ENCODE measurements around the gene SLC16A10. TPM values are rescaled to one million over a fixed set of nuclear protein-coding genes. Genes with fewer than 3 reads are reported as not detected.
A peak's percentile ranks its signal among the peaks of the same experiment; 100 is the strongest.

SLC16A10 gene
- total RNA-seq, 2 experiments from 2014 or later = 6.2 to 7.0 TPM

DNA sequence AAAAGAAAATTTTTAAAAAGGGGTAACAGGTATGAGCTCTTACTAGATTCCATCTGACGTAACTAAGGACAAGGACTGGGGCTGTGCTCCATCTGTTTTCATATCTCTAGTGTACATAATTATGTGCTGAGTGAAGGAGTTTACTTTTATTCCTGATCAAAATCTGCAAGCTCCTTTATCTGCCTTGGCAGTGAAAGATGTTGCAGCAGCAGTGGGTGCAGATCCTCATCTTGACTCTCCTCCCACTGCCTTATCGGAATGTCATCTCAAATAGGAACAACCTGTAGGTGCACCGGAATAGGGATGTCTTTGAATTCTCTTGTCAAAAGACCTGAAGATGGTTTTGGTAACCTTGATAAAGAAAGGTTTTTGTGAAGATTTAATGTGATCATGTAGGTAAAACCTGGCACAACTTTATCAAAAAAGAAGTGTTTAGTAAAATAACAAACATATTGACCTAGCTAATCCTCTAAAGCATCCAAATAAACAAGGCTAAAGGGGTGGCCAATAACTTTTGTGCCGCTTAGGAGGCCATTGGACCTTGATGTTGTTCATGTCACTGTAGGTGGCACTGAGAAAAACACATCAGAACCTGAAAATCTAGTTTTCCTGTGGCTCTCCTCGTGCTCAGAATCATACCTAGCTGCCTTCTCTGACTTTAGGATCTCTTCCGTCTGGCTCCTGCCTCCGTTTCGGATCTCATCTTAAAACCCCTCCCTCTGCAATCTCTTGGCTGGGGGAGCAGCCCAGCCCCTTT lies 19.0 kb upstream of the SLC16A10 start:
- peaks cover 4% of the 10 kb centered on the region for H3K27me3 Mint-ChIP-seq
- intact Hi-C loops (cut with DNase I, micrococcal nuclease) = no loop called here
- ATAC-seq = no peak
- peaks cover 4% of the 10 kb centered on the region for H3K9me3 Mint-ChIP-seq (ENCODE audit: low read depth)
- ChIA-PET POLR2A (no interaction called here), CTCF (interaction anchor here (1.2 kb wide), 1 partner anchor 159 kb away, joined by 5 read pairs; no protein-coding TSS in a partner anchor)
- no peak overlapping the region for H3K27ac Mint-ChIP-seq
- no peaks in the 10 kb centered on the region for H3K4me1 Mint-ChIP-seq
- no peaks in the 10 kb centered on the region for H3K36me3 Mint-ChIP-seq (ENCODE audit: low read depth)
- no peak overlapping the region for H3K4me3 Mint-ChIP-seq
- no peak for DNase-seq

DNA sequence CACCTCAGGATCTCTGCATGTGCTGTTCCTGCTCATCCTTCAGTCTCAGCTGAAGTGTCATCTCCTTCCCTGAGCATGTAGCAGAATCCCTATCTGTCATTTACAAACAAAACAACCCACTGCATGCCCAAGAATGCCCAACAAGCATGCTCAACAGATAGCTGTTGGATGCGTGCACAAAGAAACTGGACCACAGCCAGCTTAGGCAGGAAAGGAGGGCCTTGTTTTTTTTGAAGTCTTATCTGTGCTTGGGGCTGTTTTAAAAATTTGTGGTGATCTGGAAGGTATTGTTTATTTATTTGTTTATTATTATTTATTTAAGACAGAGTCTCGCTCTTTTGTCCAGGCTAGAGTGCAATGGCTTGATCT lies 18.5 kb upstream of the SLC16A10 start:
- no peak for DNase-seq
- H3K27me3 Mint-ChIP-seq = peaks cover 4% of the 10 kb centered on the region
- H3K9me3 Mint-ChIP-seq (ENCODE audit: low read depth) = no peaks in the 10 kb centered on the region
- ChIA-PET POLR2A (no interaction called here), CTCF (interaction anchor here (1.2 kb wide), 1 partner anchor 158 kb away, joined by 5 read pairs; no protein-coding TSS in a partner anchor)
- no peak overlapping the region for H3K27ac Mint-ChIP-seq
- no peaks in the 10 kb centered on the region for H3K4me1 Mint-ChIP-seq
- H3K36me3 Mint-ChIP-seq (ENCODE audit: low read depth) = no peaks in the 10 kb centered on the region
- no peak for ATAC-seq
- H3K4me3 Mint-ChIP-seq = no peak overlapping the region
- intact Hi-C loops (cut with DNase I, micrococcal nuclease) = no loop called here

DNA sequence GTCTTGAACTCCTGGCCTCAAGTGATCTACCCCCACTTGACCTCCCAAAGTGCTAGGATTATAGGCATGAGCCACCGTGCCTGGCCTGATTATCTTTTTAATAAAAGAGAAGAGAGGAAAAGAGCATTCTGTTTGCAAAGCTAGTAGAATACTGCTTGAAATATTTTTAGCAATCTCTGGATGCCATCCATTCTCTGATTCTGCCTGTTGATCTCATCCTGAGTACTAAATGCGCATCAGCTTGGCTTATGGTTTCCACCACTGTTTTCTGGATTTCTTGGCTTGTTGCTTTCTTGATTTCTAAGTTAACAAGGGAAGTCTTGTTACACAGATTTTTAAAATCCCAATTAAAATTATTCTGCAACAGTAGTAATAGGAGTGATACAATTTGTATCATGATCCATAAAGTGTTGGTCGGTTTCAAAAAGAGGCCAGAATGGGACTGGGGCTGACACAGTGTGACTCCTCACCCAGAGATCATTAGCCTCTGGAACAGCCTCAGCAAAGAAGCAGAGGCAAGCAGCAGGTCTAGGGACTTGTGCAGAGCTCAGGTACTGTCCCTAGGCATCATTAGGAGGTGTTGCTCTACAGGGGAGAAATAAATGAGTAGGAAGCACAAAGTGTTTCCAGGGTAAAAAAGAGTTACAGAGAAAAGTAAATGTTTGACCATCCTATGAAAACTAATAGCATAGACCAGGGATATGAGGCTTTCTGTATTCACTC lies 17.8 kb upstream of the SLC16A10 start:
- H3K27ac Mint-ChIP-seq = no peak overlapping the region
- POLR2A ChIA-PET = no interaction called here
- H3K4me3 Mint-ChIP-seq = no peak overlapping the region
- H3K27me3 Mint-ChIP-seq = peaks cover 4% of the 10 kb centered on the region
- intact Hi-C loops (cut with DNase I, micrococcal nuclease) = no loop called here
- H3K36me3 Mint-ChIP-seq (ENCODE audit: low read depth) = no peaks in the 10 kb centered on the region
- H3K9me3 Mint-ChIP-seq (ENCODE audit: low read depth) = no peaks in the 10 kb centered on the region
- no peaks in the 10 kb centered on the region for H3K4me1 Mint-ChIP-seq
- peak; percentile 60 for ATAC-seq
- no peak for DNase-seq
- CTCF ChIA-PET = interaction anchor here (0.5 to 1.4 kb wide), 4 partner anchors 9 to 486 kb away, joined by 3 to 5 read pairs (median 4); no protein-coding TSS in a partner anchor

DNA sequence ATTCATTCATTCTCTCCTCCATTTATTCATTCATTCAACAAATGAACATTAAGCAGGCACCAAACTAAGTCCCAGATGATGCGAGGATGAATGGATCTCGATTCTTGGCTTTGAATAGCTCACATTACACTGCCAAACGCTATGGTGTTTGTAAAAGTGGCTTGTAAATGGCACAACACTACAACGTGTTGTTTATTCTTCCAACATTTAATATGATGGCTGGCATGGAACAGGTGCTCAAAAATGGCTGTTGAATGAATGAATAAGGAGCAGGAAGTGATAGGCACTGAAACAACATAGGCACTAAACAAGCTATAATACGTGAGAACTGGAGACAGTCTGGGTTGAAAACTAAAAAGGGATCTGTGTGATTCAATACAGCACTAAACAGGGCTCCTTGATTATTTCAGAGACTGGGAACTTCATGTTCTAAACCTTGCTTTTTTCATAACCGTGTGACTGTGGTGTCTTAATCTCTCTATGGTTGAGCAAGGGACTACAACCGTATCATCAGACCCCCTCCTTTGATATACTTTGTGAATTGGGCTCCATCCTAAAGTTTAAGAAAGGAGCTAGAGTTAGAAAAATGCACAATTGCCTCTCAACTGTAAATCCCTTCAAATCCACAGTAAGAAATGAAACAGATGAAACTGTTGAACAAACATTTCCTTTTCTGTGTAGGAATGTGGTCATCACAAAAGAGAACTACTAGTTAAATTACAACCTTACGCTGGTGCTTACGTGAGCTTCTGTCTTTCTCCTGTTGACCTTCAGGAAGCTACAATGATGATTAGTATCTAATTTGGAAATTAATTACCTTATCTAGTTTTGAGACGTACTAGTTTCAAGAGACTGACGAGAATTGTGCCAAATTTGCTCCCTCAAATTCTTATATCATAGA lies 16.9 kb upstream of the SLC16A10 start:
- Mint-ChIP-seq H3K4me3 (no peak overlapping the region), H3K36me3 (ENCODE audit: low read depth) (no peaks in the 10 kb centered on the region), H3K9me3 (ENCODE audit: low read depth) (no peaks in the 10 kb centered on the region), H3K4me1 (no peaks in the 10 kb centered on the region), H3K27ac (no peak overlapping the region), H3K27me3 (peaks cover 4% of the 10 kb centered on the region)
- ATAC-seq (no peak), DNase-seq (no peak)
- ChIA-PET POLR2A (no interaction called here), CTCF (interaction anchor here (0.5 to 1.4 kb wide), 2 partner anchors 12 to 486 kb away, joined by 3 to 5 read pairs; no protein-coding TSS in a partner anchor)
- intact Hi-C loops (cut with DNase I, micrococcal nuclease) = no loop called here

DNA sequence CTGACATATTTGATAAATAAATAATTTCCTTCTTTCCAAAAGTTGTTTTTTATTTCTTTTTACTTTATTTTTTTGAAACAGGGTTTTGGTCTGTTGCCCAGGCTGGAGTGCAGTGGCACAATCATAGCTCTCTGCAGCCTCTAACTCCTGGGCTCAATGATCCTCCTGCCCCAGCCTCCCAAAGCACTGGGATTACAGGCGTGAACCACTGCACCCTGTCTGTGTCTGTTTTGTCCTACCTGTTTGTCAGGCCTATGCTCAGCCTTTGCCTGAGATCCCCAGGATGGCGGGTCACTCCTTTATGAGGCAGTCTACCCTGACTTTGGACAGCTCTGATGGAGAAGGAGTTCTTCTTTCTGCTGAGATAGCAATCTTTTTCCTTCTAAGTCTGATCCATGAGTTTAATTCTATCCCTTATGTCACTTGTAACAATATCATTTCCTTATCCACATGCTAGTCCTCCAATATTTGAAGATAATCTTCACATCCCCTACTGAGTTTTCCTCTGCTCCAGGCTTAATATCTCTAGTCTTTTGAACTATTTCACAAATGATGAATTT lies 14.4 kb upstream of the SLC16A10 start:
- ATAC-seq (no peak), DNase-seq (no peak)
- POLR2A ChIA-PET = no interaction called here
- Mint-ChIP-seq H3K4me3 (no peak overlapping the region), H3K27ac (no peak overlapping the region), H3K27me3 (peaks cover 4% of the 10 kb centered on the region), H3K4me1 (no peaks in the 10 kb centered on the region), H3K9me3 (ENCODE audit: low read depth) (no peaks in the 10 kb centered on the region), H3K36me3 (ENCODE audit: low read depth) (no peaks in the 10 kb centered on the region)
- CTCF ChIA-PET = interaction anchor here (0.6 to 1.2 kb wide), 3 partner anchors 13 to 84 kb away, joined by 3 to 4 read pairs (median 3); no protein-coding TSS in a partner anchor
- intact Hi-C loops (cut with DNase I, micrococcal nuclease) = no loop called here

DNA sequence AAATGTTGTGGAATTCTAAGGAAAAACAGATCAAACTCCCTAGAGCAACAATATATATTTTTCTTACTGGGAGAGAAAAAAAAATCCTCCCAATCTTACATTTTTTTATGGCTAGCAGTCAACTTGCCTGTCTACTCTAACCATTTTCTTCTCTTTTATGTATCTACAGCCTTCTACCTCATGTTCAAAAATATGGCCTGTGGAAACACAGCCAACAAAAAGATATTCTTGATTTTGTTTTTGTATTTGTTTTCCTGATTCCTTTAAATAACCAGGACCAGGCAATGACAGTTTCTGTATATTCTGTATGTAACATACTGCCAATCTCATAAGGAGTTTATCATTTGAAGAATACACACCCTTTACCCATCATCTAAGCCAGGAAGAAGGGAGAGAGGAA lies 13.0 kb upstream of the SLC16A10 start:
- POLR2A ChIA-PET = no interaction called here
- CTCF ChIA-PET = no interaction called here
- DNase-seq (no peak), ATAC-seq (no peak)
- H3K27me3 Mint-ChIP-seq = peaks cover 3% of the 10 kb centered on the region
- H3K9me3 Mint-ChIP-seq (ENCODE audit: low read depth) = no peaks in the 10 kb centered on the region
- no peak overlapping the region for H3K4me3 Mint-ChIP-seq
- intact Hi-C loops (cut with DNase I, micrococcal nuclease) = no loop called here
- H3K27ac Mint-ChIP-seq = no peak overlapping the region
- no peaks in the 10 kb centered on the region for H3K4me1 Mint-ChIP-seq
- no peaks in the 10 kb centered on the region for H3K36me3 Mint-ChIP-seq (ENCODE audit: low read depth)

DNA sequence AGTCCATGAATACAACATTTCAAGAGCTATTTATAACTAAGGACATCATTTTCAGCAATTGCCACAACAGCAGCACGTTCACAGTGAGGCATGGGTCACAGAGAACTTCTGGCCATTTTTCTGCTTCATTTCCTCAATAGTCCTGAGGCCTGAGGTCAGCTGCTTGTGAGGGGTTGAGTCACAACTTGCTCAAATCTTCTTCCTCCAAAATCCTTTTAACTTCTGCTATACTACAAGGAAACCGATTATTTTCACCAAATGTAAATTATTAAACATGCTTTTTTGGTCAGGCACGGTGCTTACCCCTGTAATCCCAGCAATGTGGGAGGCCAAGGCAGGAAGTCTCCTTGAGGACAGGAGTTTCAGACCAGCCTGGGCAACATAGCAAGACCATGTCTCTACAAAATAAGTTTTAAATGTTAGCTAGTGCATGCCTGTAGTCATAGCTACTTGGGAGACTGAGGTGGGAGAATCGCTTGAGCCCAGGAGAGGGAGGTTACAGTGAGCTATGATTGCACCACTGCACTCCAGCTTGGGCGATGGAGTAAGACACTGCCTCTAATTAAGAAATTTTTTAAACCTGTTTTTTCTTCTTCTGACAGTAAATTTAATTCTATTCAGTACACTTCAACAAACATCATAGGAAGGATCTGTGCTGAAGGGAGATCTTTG lies 11.1 kb upstream of the SLC16A10 start:
- Mint-ChIP-seq H3K27me3 (peaks cover 3% of the 10 kb centered on the region), H3K9me3 (ENCODE audit: low read depth) (no peaks in the 10 kb centered on the region), H3K27ac (no peak overlapping the region), H3K4me1 (no peaks in the 10 kb centered on the region), H3K36me3 (ENCODE audit: low read depth) (no peaks in the 10 kb centered on the region), H3K4me3 (no peak overlapping the region)
- DNase-seq (no peak), ATAC-seq (no peak)
- intact Hi-C loops (cut with DNase I, micrococcal nuclease) = no loop called here
- ChIA-PET POLR2A (no interaction called here), CTCF (interaction anchor here (1.3 kb wide), 1 partner anchor 65 kb away, joined by 4 read pairs; no protein-coding TSS in a partner anchor)

DNA sequence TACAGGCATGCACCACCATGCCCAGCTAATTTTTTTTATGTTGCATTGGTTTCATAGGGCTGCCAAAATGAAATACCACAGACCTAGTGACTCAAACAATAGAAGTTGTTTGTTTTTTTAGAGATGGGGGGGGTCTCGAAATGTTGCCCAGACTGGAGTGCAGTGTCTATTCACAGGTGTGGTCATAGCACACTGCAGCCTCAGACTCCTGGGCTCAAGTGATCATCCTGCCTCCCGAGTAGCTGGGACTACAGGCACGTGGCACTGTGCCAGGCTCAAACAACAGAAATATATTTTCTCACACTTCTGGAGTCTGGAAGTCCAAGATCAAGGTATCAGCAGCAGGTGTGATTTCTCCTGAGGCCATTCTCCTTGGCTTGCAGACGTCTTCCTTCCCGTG lies 6.6 kb upstream of the SLC16A10 start:
- POLR2A ChIA-PET = no interaction called here
- Mint-ChIP-seq H3K27me3 (no peaks in the 10 kb centered on the region), H3K36me3 (ENCODE audit: low read depth) (no peaks in the 10 kb centered on the region), H3K27ac (no peak overlapping the region), H3K9me3 (ENCODE audit: low read depth) (no peaks in the 10 kb centered on the region), H3K4me3 (no peak overlapping the region), H3K4me1 (no peaks in the 10 kb centered on the region)
- intact Hi-C loops (cut with DNase I, micrococcal nuclease) = no loop called here
- ATAC-seq = no peak
- DNase-seq = no peak
- CTCF ChIA-PET = no interaction called here

DNA sequence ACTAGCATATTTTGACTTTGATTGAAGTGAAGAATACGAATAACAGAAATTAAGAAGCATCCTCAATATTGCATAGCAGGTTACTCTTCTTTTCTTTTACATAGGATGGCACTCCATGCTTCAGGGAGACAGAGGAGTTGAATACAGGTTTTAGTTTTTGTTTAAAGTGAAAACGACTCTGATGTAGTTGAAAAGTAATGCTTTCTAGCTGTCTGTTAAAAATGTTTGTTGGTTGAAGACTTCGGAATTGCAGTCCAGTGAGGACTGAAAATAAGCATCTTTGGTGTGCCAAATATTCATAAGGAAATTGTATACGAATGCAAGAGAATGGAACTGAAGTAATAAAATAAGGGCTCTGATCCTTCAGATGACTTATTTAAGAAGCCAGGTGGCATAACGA lies 618 bp upstream of the SLC16A10 start:
- Mint-ChIP-seq H3K27ac (peak overlapping the region; percentile 63), H3K4me3 (peak overlapping the region; percentile 91), H3K9me3 (ENCODE audit: low read depth) (no peaks in the 10 kb centered on the region), H3K36me3 (ENCODE audit: low read depth) (no peaks in the 10 kb centered on the region), H3K4me1 (peaks cover 37% of the 10 kb centered on the region), H3K27me3 (no peaks in the 10 kb centered on the region)
- ATAC-seq = no peak
- ChIA-PET CTCF (interaction anchor here (0.7 to 2.6 kb wide), 2 partner anchors 29 to 172 kb away, joined by 5 to 8 read pairs; a partner anchor contains a TSS), POLR2A (no interaction called here)
- intact Hi-C loops (cut with DNase I, micrococcal nuclease) = loop anchor here (1.0 to 5.0 kb wide), 10 partner anchors 36 to 904 kb away; partner anchors contain the start of genes CDC40 (in 1 of the 2), CDK19 (in 1 of the 2), FYN (in 1 of the 2) and REV3L (in 1 of the 2)
- DNase-seq = no peak

DNA sequence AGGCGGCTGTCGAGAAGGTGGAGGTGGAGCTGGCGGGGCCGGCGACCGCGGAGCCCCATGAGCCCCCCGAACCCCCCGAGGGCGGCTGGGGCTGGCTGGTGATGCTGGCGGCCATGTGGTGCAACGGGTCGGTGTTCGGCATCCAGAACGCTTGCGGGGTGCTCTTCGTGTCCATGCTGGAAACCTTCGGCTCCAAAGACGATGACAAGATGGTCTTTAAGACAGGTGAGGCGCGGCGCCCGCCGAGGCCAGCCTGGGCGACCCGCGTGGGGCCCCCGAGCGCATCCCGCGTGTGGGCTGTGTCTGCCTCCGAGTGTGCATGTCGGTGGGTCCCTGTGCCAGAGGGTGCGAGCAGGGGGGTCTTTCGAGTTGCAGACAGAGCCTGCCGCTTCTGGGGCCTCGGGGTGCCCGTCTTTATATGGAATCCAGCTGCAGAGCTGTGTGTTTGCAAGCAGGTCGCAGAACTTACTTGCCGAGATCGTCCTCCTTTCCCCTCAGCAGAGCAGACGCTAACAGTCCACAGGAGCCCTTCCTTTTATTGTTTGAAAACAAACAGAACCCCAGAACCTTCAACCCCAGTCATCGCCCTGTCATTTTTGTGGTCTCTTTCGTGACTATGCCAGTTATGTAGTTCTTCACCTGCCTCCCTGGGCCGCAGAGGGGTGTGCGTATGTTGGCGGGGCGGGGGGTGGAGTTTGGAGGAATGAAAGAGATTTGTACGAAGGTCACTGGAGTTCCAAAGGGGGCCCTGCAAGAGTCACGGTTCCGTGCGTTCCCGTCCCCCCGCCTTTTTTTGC lies 766 bp downstream of the SLC16A10 start:
- CTCF ChIA-PET = interaction anchor here (0.6 to 2.6 kb wide), 3 partner anchors 8 to 408 kb away, joined by 3 to 8 read pairs (median 4); no protein-coding TSS in a partner anchor

More for the DNA sequence above, 766 bp downstream of the SLC16A10 start:
- POLR2A ChIA-PET = interaction anchor here (0.6 to 1.1 kb wide), 3 partner anchors 27 to 105 kb away, joined by 3 to 4 read pairs (median 3); no protein-coding TSS in a partner anchor
- Mint-ChIP-seq H3K4me3 (peak overlapping the region; percentile 91), H3K27me3 (no peaks in the 10 kb centered on the region), H3K27ac (peak overlapping the region; percentile 90), H3K4me1 (peaks cover 37% of the 10 kb centered on the region), H3K9me3 (ENCODE audit: low read depth) (no peaks in the 10 kb centered on the region), H3K36me3 (ENCODE audit: low read depth) (no peaks in the 10 kb centered on the region)
- intact Hi-C loops (cut with DNase I, micrococcal nuclease) = loop anchor here (1.0 to 5.0 kb wide), 13 partner anchors 25 to 906 kb away; partner anchors contain the start of genes CDC40 (in 1 of the 2), CDK19 (in 1 of the 2), FYN (in 1 of the 2) and REV3L (in 1 of the 2)
- ATAC-seq (peak; percentile 65), DNase-seq (peak; percentile 83)
